ENCODE results near the gene GREB1. TPM values are rescaled to one million over a fixed set of nuclear protein-coding genes. Genes with fewer than 3 reads are reported as not detected.
A peak's percentile ranks its signal among the peaks of the same experiment; 100 is the strongest.

Gene GREB1
- total and polyA plus RNA-seq, 2 of the 13 experiments (the other 11 are each of a cell fraction or from before 2014, with no cell fraction given) = 31.3 to 61.2 TPM

DNA sequence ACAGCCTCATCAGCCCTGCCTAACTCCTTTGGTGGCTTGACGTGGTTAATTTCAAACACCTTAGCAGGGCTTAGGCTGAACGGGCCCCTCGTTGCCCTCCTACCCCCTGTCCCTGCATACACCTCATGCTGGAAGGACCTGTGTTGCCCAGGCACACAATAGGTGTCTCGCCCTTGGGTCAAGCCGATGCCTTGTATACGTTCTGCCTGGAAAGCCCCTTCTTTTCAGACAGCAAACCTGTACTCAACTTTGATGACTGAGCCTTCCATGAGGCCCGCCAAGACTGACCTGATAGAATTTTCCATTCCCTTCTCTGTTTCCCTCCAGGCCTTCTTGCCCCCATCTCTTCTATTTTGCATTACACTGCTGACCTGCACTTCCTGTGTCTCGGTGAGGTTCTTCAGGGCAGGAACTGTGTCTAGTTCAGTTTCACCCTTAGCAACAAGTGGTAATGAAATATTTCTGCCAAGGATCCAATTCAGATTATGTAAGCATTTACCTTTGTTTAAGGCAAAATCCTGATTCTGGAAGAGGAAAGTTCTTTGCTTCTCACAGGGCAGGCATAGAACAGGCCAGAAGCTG, 7.9 kb downstream of the GREB1 start (continued):
- 0 out of 2 replicates have a peak, but pooled peaks have one; percentile 52 for TF ChIP-seq ZNF737 (CRISPR knock-in tag; IDR thresholded peaks at IDR 0.05; ENCODE audit: borderline replicate concordance)
- TF ChIP-seq, protein P1, sequence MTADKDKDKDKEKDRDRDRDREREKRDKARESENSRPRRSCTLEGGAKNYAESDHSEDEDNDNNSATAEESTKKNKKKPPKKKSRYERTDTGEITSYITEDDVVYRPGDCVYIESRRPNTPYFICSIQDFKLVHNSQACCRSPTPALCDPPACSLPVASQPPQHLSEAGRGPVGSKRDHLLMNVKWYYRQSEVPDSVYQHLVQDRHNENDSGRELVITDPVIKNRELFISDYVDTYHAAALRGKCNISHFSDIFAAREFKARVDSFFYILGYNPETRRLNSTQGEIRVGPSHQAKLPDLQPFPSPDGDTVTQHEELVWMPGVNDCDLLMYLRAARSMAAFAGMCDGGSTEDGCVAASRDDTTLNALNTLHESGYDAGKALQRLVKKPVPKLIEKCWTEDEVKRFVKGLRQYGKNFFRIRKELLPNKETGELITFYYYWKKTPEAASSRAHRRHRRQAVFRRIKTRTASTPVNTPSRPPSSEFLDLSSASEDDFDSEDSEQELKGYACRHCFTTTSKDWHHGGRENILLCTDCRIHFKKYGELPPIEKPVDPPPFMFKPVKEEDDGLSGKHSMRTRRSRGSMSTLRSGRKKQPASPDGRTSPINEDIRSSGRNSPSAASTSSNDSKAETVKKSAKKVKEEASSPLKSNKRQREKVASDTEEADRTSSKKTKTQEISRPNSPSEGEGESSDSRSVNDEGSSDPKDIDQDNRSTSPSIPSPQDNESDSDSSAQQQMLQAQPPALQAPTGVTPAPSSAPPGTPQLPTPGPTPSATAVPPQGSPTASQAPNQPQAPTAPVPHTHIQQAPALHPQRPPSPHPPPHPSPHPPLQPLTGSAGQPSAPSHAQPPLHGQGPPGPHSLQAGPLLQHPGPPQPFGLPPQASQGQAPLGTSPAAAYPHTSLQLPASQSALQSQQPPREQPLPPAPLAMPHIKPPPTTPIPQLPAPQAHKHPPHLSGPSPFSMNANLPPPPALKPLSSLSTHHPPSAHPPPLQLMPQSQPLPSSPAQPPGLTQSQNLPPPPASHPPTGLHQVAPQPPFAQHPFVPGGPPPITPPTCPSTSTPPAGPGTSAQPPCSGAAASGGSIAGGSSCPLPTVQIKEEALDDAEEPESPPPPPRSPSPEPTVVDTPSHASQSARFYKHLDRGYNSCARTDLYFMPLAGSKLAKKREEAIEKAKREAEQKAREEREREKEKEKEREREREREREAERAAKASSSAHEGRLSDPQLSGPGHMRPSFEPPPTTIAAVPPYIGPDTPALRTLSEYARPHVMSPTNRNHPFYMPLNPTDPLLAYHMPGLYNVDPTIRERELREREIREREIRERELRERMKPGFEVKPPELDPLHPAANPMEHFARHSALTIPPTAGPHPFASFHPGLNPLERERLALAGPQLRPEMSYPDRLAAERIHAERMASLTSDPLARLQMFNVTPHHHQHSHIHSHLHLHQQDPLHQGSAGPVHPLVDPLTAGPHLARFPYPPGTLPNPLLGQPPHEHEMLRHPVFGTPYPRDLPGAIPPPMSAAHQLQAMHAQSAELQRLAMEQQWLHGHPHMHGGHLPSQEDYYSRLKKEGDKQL (CRISPR knock-in tag; IDR thresholded peaks at IDR 0.05; ENCODE audit: low read depth) = no peak
- TF ChIP-seq ZNF770 (CRISPR knock-in tag; IDR thresholded peaks at IDR 0.05) = no peak
- TF ChIP-seq ZNF136 (CRISPR knock-in tag; IDR thresholded peaks at IDR 0.05; ENCODE audit: low read depth) = no peak
- no peak for TF ChIP-seq SOX13 (IDR thresholded peaks at IDR 0.05)
- no peak for TF ChIP-seq SOX13 (CRISPR knock-in tag; conservative IDR thresholded peaks at IDR 0.05 in 1 of 2, IDR thresholded peaks at IDR 0.05 in 1 of 2)
- TF ChIP-seq ZNF260 (CRISPR knock-in tag; IDR thresholded peaks at IDR 0.05; ENCODE audit: borderline replicate concordance, low read depth) = no peak
- TF ChIP-seq, protein P2, sequence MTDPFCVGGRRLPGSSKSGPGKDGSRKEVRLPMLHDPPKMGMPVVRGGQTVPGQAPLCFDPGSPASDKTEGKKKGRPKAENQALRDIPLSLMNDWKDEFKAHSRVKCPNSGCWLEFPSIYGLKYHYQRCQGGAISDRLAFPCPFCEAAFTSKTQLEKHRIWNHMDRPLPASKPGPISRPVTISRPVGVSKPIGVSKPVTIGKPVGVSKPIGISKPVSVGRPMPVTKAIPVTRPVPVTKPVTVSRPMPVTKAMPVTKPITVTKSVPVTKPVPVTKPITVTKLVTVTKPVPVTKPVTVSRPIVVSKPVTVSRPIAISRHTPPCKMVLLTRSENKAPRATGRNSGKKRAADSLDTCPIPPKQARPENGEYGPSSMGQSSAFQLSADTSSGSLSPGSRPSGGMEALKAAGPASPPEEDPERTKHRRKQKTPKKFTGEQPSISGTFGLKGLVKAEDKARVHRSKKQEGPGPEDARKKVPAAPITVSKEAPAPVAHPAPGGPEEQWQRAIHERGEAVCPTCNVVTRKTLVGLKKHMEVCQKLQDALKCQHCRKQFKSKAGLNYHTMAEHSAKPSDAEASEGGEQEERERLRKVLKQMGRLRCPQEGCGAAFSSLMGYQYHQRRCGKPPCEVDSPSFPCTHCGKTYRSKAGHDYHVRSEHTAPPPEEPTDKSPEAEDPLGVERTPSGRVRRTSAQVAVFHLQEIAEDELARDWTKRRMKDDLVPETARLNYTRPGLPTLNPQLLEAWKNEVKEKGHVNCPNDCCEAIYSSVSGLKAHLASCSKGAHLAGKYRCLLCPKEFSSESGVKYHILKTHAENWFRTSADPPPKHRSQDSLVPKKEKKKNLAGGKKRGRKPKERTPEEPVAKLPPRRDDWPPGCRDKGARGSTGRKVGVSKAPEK (CRISPR knock-in tag; IDR thresholded peaks at IDR 0.05; ENCODE audit: borderline replicate concordance) = no peak
- no peak for TF ChIP-seq FOXK2 (IDR thresholded peaks at IDR 0.05)
- TF ChIP-seq, protein P3, sequence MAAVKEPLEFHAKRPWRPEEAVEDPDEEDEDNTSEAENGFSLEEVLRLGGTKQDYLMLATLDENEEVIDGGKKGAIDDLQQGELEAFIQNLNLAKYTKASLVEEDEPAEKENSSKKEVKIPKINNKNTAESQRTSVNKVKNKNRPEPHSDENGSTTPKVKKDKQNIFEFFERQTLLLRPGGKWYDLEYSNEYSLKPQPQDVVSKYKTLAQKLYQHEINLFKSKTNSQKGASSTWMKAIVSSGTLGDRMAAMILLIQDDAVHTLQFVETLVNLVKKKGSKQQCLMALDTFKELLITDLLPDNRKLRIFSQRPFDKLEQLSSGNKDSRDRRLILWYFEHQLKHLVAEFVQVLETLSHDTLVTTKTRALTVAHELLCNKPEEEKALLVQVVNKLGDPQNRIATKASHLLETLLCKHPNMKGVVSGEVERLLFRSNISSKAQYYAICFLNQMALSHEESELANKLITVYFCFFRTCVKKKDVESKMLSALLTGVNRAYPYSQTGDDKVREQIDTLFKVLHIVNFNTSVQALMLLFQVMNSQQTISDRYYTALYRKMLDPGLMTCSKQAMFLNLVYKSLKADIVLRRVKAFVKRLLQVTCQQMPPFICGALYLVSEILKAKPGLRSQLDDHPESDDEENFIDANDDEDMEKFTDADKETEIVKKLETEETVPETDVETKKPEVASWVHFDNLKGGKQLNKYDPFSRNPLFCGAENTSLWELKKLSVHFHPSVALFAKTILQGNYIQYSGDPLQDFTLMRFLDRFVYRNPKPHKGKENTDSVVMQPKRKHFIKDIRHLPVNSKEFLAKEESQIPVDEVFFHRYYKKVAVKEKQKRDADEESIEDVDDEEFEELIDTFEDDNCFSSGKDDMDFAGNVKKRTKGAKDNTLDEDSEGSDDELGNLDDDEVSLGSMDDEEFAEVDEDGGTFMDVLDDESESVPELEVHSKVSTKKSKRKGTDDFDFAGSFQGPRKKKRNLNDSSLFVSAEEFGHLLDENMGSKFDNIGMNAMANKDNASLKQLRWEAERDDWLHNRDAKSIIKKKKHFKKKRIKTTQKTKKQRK (IDR thresholded peaks at IDR 0.05; ENCODE audit: low read length) = no peak

Data from HepG2 (cell line).